Activated CD4-positive, alpha-beta memory T cell treated with anti-CD3 and anti-CD28 coated beads, Interleukin-2, amount 10 ng/mL, durations not matched to agents 7 days and 5 days (primary cell): Measurements from ENCODE around the gene FANCE. TPM values are rescaled to one million over a fixed set of nuclear protein-coding genes. Genes with fewer than 3 reads are reported as not detected.
A peak's percentile ranks its signal among the peaks of the same experiment; 100 is the strongest.

Experiments
- CTCF ChIA-PET: fragments of 350-600 bp; sonication (Branson Sonifier 250); formaldehyde crosslinking; loops from one replicate; lab custom pipeline; 2021; ENCODE audit warnings: antibody characterized with exemption, inconsistent platforms; lab: Charles Lee
- POLR2A ChIA-PET: fragments of 350-600 bp; sonication (Branson Sonifier 250); formaldehyde crosslinking; loops from one replicate; lab custom pipeline; 2021; ENCODE audit warnings: antibody characterized with exemption; lab: Charles Lee
- DNase-seq: peaks from one replicate; pipeline ENCODE4 v3.0.0-alpha.2; 2020
- H3K27ac Mint-ChIP-seq: one replicate; pipeline ENCODE4 v1.8.0; 2021; ENCODE audit warnings: mild to moderate bottlenecking, mixed read lengths
- H3K27me3 Mint-ChIP-seq: one replicate; pipeline ENCODE4 v1.8.0; 2021; ENCODE audit warnings: mixed read lengths
- H3K36me3 Mint-ChIP-seq: one replicate; pipeline ENCODE4 v1.8.0; 2021; ENCODE audit warnings: low read depth, mixed read lengths
- H3K4me1 Mint-ChIP-seq: one replicate; pipeline ENCODE4 v1.8.0; 2021; ENCODE audit warnings: mixed read lengths
- H3K4me3 Mint-ChIP-seq: one replicate; pipeline ENCODE4 v1.8.0; 2021; ENCODE audit warnings: mild to moderate bottlenecking, mixed read lengths
- H3K9me3 Mint-ChIP-seq: one replicate; pipeline ENCODE4 v1.8.0; 2021; ENCODE audit warnings: mixed read lengths
- total RNA-seq, 2 experiments: library from RNA; stranded (reverse); gene quantifications; one replicate each; pipeline ENCODE4 v1.2.3, GENCODE V29; 2021

The FANCE gene
- total RNA-seq, 2 experiments from 2014 or later = 10.3 to 10.4 TPM

DNA sequence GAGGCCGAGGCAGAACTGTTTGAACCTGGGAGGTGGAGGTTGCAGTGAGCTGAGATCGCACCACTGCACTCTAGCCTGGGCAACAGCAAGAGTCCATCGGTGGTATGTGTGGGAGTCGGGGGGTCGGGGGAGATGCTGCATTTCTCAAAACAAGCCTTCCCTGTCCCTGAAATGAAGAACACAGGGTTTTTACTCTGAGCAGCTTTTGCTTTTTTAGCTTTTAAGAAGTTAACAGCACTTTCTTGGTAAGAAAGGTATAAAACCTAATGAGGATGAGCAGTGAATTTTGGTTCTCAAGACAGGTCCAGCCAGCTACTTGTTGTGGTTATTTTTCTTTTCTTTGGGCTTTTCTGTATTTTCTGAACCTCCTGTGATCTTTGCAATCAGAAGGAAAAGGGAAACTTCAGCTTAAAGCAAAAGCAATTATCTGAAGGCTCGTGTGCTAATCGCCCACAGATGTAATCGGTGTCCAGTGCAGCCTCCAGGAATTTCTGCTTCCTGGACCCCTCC lies 19.8 kb downstream of the FANCE start:
- Mint-ChIP-seq H3K4me1 (peaks cover 41% of the 10 kb centered on the region), H3K9me3 (no peaks in the 10 kb centered on the region), H3K27ac (peak overlapping the region; percentile 68), H3K4me3 (no peak overlapping the region), H3K27me3 (no peaks in the 10 kb centered on the region), H3K36me3 (peaks cover 59% of the 10 kb centered on the region)
- POLR2A ChIA-PET = interaction anchor here (1.0 to 2.1 kb wide), 9 partner anchors 9 to 129 kb away, joined by 3 to 18 read pairs (median 5); no protein-coding TSS in a partner anchor
- no peak for DNase-seq
- CTCF ChIA-PET = interaction anchor here (0.7 to 1.8 kb wide), 6 partner anchors 9 to 265 kb away, joined by 3 to 6 read pairs (median 3); partner anchors contain the start of genes ARMC12 and FANCE

- Mint-ChIP-seq H3K4me3 (no peak overlapping the region), H3K36me3 (peaks cover 50% of the 10 kb centered on the region), H3K9me3 (no peaks in the 10 kb centered on the region), H3K27ac (no peak overlapping the region), H3K27me3 (no peaks in the 10 kb centered on the region), H3K4me1 (peaks cover 33% of the 10 kb centered on the region)
- no peak for DNase-seq
- CTCF ChIA-PET = interaction anchor here (1.2 to 1.3 kb wide), 2 partner anchors 180 to 264 kb away, joined by 3 read pairs; partner anchors contain the start of gene ARMC12
- POLR2A ChIA-PET = interaction anchor here (0.7 to 2.4 kb wide), 5 partner anchors 11 to 170 kb away, joined by 3 to 7 read pairs (median 3); no protein-coding TSS in a partner anchor
Measured at GRCh38 chr6:35473075-35473849, 21.1 kb downstream of the FANCE start.

GRCh38 chr6:35473850-35474130 lies 21.7 kb downstream of the FANCE start:
- H3K4me1 Mint-ChIP-seq = peaks cover 33% of the 10 kb centered on the region
- DNase-seq = no peak
- no peak overlapping the region for H3K27ac Mint-ChIP-seq
- H3K36me3 Mint-ChIP-seq = peaks cover 45% of the 10 kb centered on the region
- H3K27me3 Mint-ChIP-seq = no peaks in the 10 kb centered on the region
- no peaks in the 10 kb centered on the region for H3K9me3 Mint-ChIP-seq
- POLR2A ChIA-PET = interaction anchor here (0.8 to 2.4 kb wide), 4 partner anchors 11 to 258 kb away, joined by 3 to 7 read pairs (median 4); no protein-coding TSS in a partner anchor
- H3K4me3 Mint-ChIP-seq = no peak overlapping the region
- CTCF ChIA-PET = interaction anchor here (1.2 to 1.3 kb wide), 2 partner anchors 180 to 264 kb away, joined by 3 read pairs; partner anchors contain the start of gene ARMC12

GRCh38 chr6:35474131-35474941 lies 22.2 kb downstream of the FANCE start:
- no peaks in the 10 kb centered on the region for H3K9me3 Mint-ChIP-seq
- peak overlapping the region; percentile 16 for H3K27ac Mint-ChIP-seq
- peaks cover 33% of the 10 kb centered on the region for H3K4me1 Mint-ChIP-seq
- no peaks in the 10 kb centered on the region for H3K27me3 Mint-ChIP-seq
- DNase-seq = no peak
- H3K36me3 Mint-ChIP-seq = peaks cover 40% of the 10 kb centered on the region
- ChIA-PET POLR2A (interaction anchor here (0.8 to 2.4 kb wide), 5 partner anchors 10 to 258 kb away, joined by 3 to 7 read pairs (median 3); no protein-coding TSS in a partner anchor), CTCF (interaction anchor here (1.2 to 1.3 kb wide), 2 partner anchors 181 to 263 kb away, joined by 3 read pairs; partner anchors contain the start of gene ARMC12)
- no peak overlapping the region for H3K4me3 Mint-ChIP-seq

- DNase-seq = no peak
- ChIA-PET POLR2A (interaction anchor here (1.1 to 2.4 kb wide), 2 partner anchors 9 to 14 kb away, joined by 3 to 7 read pairs; no protein-coding TSS in a partner anchor), CTCF (no interaction called here)
- Mint-ChIP-seq H3K27me3 (no peaks in the 10 kb centered on the region), H3K36me3 (peaks cover 33% of the 10 kb centered on the region), H3K27ac (no peak overlapping the region), H3K4me3 (no peak overlapping the region), H3K9me3 (no peaks in the 10 kb centered on the region), H3K4me1 (peaks cover 26% of the 10 kb centered on the region)
Measured at GRCh38 chr6:35474942-35475570, 22.9 kb downstream of the FANCE start.

- Mint-ChIP-seq H3K9me3 (no peaks in the 10 kb centered on the region), H3K4me3 (no peak overlapping the region), H3K27ac (no peak overlapping the region), H3K4me1 (peaks cover 21% of the 10 kb centered on the region), H3K27me3 (no peaks in the 10 kb centered on the region), H3K36me3 (peaks cover 27% of the 10 kb centered on the region)
- POLR2A ChIA-PET = interaction anchor here (1.1 to 2.4 kb wide), 2 partner anchors 9 to 13 kb away, joined by 3 to 7 read pairs; no protein-coding TSS in a partner anchor
- no peak for DNase-seq
- CTCF ChIA-PET = no interaction called here
Measured at GRCh38 chr6:35475573-35475972, 23.4 kb downstream of the FANCE start.

- ChIA-PET POLR2A (interaction anchor here (1.1 to 2.4 kb wide), 2 partner anchors 9 to 13 kb away, joined by 3 to 7 read pairs; no protein-coding TSS in a partner anchor), CTCF (no interaction called here)
- no peak overlapping the region for H3K27ac Mint-ChIP-seq
- no peak overlapping the region for H3K4me3 Mint-ChIP-seq
- H3K27me3 Mint-ChIP-seq = peaks cover 4% of the 10 kb centered on the region
- H3K9me3 Mint-ChIP-seq = no peaks in the 10 kb centered on the region
- no peak for DNase-seq
- H3K36me3 Mint-ChIP-seq = peaks cover 23% of the 10 kb centered on the region
- peaks cover 16% of the 10 kb centered on the region for H3K4me1 Mint-ChIP-seq
Measured at GRCh38 chr6:35476004-35476403, 23.9 kb downstream of the FANCE start.

DNA sequence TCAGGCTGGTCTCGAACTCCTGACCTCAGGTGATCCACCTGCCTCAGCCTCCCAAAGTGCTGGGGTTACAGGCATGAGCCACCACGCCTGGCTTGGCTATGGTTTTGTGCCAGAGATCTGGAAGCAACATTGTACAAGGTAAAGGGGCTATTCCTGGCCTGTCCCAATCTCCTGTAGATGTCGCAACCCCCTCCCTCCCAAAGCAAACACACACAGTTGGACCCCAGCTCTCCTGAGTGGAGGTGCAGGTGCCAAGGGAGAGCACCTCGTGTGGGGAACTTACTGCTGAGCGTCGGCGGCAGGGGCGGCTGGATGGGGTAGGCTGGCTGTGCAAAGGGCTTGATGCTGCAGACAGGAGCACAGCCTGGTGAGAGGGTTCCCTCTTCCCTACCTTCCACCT lies 24.9 kb downstream of the FANCE start:
- peaks cover 13% of the 10 kb centered on the region for H3K36me3 Mint-ChIP-seq
- CTCF ChIA-PET = no interaction called here
- H3K9me3 Mint-ChIP-seq = no peaks in the 10 kb centered on the region

DNA sequence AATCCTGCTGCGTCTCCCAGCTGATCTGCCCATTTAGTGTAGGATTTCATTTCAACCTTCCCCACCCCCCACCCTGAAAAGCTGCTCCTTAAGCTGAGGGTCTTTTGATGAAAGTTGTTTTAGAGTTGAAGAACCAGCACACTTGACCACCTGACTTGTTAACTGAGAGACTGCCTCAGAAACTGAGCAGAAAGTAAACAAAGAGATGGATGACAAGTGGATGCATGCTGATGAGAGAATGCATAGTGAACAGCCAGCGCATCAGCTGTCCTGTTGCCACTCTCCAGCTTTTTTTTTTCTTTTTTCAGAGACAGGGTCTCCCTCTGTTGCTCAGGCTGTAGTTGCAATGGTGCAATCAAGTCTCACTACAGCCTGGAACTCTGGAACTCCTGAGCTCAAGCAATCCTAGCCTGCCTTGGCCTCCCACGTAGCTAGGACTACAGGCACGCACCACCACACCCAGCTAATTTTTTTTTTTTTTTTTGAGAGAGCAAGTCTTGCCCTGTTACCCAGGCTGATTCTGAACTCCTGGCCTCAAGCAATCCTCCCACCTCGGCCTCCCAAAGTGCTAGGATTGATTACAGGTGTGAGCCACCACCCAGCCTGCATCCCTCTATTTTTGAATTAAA lies 25.5 kb downstream of the FANCE start:
- Mint-ChIP-seq H3K4me1 (peaks cover 1% of the 10 kb centered on the region), H3K4me3 (no peak overlapping the region), H3K36me3 (peaks cover 6% of the 10 kb centered on the region), H3K27ac (no peak overlapping the region), H3K9me3 (no peaks in the 10 kb centered on the region), H3K27me3 (peaks cover 9% of the 10 kb centered on the region)
- POLR2A ChIA-PET = interaction anchor here (0.8 to 1.4 kb wide), 2 partner anchors 9 to 10 kb away, joined by 3 read pairs; no protein-coding TSS in a partner anchor
- CTCF ChIA-PET = no interaction called here
- no peak for DNase-seq

More for the DNA sequence above, 24.9 kb downstream of the FANCE start:
- H3K4me1 Mint-ChIP-seq = peaks cover 6% of the 10 kb centered on the region
- POLR2A ChIA-PET = interaction anchor here (1.4 kb wide), 1 partner anchor 8 kb away, joined by 3 read pairs; no protein-coding TSS in a partner anchor
- H3K4me3 Mint-ChIP-seq = no peak overlapping the region
- DNase-seq = no peak
- peaks cover 9% of the 10 kb centered on the region for H3K27me3 Mint-ChIP-seq
- no peak overlapping the region for H3K27ac Mint-ChIP-seq

GRCh38 chr6:35478259-35478658 lies 26.1 kb downstream of the FANCE start:
- POLR2A ChIA-PET = interaction anchor here (0.8 to 1.4 kb wide), 3 partner anchors 9 to 11 kb away, joined by 3 read pairs; no protein-coding TSS in a partner anchor
- H3K36me3 Mint-ChIP-seq = peaks cover under 1% of the 10 kb centered on the region
- H3K4me1 Mint-ChIP-seq = peaks cover 1% of the 10 kb centered on the region
- H3K4me3 Mint-ChIP-seq = no peak overlapping the region
- H3K9me3 Mint-ChIP-seq = no peaks in the 10 kb centered on the region
- H3K27me3 Mint-ChIP-seq = peaks cover 9% of the 10 kb centered on the region
- no peak for DNase-seq
- no peak overlapping the region for H3K27ac Mint-ChIP-seq
- CTCF ChIA-PET = interaction anchor here (0.7 kb wide), 1 partner anchor 175 kb away, joined by 3 read pairs; no protein-coding TSS in a partner anchor

DNA sequence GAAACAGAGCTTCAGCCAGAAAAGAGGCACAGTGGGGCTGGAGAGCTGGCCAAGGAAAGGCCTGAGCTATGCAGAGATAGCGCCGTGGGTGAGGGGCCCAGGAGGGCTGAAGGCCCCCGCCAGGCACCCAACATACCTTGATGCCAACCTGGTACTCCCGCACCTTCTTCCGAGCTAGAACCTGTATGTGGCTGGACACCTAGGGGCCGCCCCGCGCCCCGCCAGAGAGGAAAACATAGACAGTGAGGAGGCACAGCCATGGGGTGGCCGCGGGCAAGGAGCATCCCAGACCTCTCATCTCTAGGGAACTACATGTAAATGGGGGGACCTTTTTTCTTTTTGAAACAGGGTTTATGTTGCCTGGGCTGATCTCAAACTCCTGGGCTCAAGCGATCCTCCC lies 28.0 kb downstream of the FANCE start:
- no peak overlapping the region for H3K27ac Mint-ChIP-seq
- POLR2A ChIA-PET = interaction anchor here (2.9 kb wide), 1 partner anchor 9 kb away, joined by 18 read pairs; no protein-coding TSS in a partner anchor
- H3K27me3 Mint-ChIP-seq = peaks cover 9% of the 10 kb centered on the region
- H3K4me1 Mint-ChIP-seq = peaks cover 1% of the 10 kb centered on the region
- no peaks in the 10 kb centered on the region for H3K36me3 Mint-ChIP-seq
- DNase-seq = no peak
- H3K9me3 Mint-ChIP-seq = no peaks in the 10 kb centered on the region
- no peak overlapping the region for H3K4me3 Mint-ChIP-seq
- CTCF ChIA-PET = interaction anchor here (0.9 to 1.0 kb wide), 3 partner anchors 43 to 256 kb away, joined by 3 to 4 read pairs (median 3); partner anchors contain the start of gene ARMC12
